NCI-H510A treated with DMSO at 0.1 percent for 48 hours (cell line): Measurements from ENCODE around the gene GSTT2B.
"Not testable (repeated sequence)": the region's sequence is repeated elsewhere in the genome, so short reads cannot be mapped to it uniquely, and the experiment has no call there.

Experiments
- DNase-seq: peaks from one replicate; lab custom pipeline; 2025; lab: John Stamatoyannopoulos, UW

Gene GSTT2B, protein sequence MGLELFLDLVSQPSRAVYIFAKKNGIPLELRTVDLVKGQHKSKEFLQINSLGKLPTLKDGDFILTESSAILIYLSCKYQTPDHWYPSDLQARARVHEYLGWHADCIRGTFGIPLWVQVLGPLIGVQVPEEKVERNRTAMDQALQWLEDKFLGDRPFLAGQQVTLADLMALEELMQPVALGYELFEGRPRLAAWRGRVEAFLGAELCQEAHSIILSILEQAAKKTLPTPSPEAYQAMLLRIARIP

DNA sequence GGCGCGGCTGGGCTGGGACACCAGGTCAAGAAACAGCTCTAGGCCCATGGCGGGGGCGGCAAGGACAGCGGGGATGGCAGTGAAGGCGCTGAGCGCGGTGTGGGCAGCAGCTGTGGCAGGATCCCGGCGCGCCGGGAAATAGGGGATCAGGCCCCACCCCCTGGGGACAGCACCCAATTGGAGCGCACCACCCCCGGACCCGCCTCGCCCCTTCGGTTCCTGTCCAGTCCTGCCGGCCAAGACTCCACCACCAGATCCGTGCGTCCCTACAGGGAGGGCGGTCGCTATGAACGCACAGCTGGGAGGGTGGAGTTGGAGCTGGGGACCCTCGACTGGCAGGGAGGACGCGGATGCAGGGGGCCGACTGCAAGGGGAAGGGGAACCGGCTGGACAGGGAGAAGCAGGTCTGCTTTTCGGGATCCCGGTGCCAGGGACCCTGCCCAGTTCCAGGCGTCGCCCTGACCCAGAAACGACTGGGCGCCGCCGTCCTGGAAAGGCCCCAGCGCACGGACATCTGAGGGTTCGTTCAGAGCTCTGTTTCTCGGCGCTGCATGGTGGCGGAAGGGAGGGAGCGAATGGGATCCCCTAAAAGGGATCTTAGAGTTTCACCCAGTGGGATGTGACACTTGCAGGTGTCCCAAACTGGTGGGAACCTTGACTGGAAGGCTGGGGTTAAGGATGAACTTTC, at the start of gene GSTT2B:
Gene GSTT2B, minus strand, starts transcription at position 112 of the 688 bp plus-strand sequence. Its CDS starts 64 bp downstream, at position 48.
- DNase-seq: not testable (repeated sequence)

DNA sequence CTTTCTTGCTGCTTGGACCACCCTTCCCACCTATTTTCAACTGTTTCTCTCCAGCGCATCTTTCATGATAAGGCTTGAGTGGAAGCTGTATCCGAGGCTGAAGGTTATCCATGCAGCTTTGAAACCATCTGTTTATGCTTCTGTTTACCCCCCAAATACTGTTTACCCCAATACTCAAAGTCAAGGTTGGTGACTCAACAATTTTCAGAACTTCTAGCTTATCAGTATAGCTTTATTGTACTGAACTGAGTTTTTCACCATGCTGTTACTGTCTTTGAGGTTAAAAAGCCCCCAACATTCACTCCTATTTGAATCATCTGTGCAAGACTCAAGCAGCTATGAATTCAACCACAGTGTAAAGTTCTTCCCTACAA, 49.0 kb upstream of the GSTT2B start:
- DNase-seq: no peak

DNA sequence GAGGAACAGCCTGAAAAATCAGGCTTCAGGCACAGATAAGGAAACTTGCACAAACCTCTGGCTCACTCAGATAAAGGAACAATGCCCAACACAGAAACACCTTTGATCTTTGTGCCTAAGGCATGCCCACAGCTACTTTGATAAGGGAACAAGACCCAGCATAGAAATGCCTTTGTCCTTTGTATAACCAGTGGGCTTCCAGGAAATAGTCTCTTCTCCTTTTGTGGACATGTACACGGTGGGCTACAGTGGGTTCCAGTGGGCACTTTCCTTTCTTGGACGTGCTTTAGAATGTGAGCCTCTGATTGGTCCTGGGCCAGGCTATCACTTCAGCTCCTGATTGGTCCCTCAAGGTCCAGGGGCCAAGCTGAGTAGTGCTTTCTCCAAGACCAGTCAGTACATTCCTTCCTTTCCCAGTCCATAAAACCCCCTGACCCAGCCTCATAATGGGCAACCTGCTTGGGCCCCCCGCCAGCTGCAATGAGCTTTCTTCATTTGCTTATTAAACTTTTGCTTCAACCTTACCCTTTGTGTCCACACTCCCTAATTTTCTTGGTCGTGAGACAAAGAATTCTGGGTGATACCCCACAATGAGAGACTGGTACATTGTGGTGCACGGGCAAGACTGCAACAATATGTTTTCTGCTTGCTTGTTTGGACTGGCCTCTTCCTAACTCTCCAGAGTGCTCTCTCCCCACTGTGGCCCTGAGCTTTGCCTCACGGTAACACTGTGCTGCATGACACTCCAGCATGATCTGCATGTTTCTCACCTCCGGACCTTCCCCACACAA, 48.4 kb upstream of the GSTT2B start:
- DNase-seq: no peak

DNA sequence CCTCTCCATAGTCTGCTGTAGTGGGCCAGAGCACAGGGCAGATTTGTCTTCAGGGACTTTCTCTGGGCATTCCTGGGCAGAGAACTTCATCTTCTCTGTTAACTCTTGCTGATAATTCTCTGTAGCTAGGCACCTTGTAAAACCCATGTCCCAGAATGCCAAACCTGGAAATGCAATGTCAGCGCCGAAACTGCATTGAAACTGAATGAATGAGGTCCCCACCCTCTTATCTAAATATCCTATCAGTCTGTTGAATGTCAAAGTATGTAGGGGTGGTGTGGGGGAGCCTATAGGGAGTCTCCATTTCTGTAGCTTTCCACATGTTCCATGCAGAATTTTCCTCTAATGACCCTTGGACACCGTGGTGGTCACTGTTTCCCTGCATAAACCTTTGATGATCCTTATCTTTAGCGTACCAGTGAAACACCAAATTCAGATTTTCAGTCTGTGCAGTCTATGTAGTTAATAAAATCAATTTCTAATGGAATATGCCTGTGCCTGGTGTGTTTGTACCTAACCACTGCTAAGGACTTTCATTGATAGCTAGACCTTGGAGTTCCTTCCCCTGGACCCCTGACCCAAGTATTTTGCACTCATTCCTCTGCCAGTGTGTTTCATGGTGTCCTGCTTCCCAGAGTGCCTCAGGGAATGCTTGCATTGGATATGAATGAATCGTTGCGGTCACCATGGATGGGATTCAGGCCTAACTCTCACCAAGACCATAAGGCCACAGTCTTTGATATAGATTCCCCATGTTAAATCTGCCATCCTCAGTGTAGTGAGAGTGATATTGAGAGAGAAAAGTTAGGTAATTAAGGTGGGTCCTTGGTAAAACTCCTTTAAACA, 47.6 kb upstream of the GSTT2B start:
- no peak for DNase-seq

DNA sequence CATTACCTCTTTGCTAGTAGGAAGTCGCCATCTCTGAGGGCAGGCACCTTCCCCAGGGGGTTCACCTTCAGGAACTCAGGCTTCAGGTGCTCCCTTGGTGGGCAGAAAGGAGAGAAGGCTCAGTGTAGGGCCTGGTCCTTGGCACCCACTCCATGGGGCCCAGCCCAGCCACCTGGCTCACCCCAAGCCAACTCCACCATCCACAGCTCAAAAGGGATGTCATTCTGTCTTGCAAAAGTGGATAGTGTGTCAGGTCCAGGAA, 47.0 kb upstream of the GSTT2B start:
- DNase-seq: no peak

DNA sequence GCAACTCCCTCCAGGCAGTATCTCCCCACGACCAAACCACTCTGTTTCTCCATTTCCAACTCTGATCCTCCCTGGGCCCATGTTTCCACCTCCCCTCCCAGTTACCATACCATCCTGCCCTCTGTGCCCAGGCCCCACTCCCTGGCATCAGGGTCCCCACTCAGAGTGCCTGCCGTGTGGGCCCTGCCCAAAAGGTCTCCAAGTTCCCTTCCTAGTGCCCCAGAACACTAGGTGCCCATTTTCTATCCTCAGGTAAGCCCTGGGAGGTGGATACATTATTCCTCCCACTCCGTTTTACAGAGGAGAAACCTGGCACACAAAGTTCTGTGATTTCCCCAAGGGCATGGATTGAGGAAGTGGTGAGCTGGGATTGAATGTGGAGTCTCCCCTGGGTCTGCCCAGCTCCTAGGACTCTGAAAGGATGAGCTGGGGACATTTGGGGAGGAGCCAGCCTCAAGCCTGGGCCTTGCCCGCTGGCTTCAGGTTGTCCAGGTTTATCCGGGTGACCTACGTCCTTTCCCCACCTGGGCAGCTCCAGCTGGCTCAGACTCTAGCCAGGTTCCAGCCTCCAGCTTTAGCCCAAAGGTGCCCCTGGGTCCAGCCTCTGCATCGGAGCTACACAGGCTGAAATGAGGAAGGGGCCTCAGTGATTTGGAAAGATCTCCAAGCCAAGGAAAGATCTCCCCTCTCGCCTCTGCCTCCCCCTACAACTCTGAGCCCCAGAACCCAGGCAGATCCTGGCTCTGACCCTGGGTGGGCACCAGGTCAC, 46.4 kb upstream of the GSTT2B start:
- no peak for DNase-seq

DNA sequence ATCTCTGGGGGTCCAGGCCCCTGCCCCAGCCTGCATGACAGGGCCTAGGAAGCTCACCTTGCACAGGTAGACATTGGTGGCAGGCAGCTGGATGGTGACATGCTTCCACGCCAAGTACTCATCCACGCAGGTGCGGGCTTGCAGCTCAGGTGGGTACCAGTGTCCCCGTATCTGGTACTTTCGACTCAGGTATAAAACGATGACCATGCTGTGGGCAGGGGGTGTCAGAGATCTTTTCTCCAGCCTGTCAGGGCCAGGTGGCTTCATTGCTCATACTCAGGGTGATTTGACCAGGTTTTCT, 45.9 kb upstream of the GSTT2B start:
- no peak for DNase-seq

DNA sequence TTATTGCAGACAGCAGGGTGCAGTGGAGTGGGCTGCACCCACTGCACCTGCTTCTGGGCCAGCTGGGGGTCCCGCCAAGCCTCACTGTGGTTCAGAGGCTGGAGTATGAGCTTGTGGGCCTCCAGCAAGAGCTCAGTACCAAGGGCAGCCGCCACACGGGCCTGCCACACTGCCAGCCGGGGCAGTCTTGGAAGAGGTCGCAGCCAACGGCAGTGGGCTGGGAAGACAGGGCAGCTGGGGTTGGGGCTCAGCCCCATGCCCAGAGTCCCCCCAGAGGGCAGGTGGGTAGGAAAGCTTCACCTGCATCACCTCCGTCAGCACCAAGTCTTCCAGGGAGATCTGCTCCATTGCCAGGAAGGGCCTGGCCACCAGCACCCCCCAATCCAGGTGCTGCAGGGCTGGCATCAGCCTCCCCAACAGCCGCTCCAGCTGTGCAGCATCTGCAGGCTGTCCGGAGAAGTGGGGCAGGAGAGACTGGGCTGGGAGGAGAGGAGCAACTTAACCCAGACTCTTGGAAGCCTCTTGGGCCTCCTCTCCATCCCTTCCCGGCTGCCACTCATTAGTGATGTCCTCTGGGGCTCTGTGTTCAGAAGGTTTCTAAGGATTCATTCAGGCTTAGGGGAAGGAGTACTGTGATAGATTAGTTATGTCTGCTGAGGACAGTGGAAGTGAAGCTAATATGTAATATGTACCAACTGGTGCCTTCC, 45.4 kb upstream of the GSTT2B start:
- DNase-seq: no peak

DNA sequence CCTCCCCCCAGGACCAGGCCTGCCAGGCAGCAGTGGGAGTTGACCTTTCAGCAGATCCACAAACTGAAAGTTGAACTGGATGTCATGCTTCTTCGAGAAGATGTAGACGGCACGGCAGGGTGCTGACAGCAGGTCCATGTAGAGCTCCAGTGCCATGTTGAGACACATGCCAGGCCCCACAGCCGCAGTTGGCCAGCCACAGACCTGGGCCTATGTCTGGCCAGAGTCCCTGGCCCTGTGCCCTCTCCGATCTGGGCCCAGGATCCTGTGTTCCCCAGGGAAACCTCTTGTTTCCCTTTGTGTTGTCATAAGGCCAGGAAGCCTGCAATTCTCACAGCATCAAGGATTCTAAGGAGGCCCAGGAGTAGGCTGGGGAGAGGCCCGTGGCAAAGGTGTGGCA, 44.2 kb upstream of the GSTT2B start, which contains the start of gene GSTT4:
Gene GSTT4, minus strand, starts transcription at position 253 of the 400 bp plus-strand sequence. Its CDS starts 97 bp downstream, at position 156.
- no peak for DNase-seq

DNA sequence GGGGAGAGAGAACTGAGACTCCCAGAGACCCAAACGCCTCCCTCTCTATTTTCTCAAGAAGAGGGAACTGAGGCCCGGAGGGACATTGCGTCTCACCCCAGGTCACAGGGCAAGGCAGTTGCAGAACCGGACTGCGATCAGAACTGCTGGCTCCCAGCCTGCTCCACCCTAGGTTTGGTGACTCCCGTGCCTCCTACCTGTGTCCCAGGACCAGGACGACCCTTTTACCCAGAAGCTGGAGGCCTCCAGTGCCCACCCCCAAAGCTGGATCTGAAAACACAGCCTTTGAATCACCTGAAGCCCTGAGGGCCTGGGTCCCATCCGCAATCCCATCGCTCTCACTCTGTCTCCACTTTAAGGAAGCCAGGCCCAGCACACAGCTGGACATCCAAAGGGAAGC, 42.9 kb upstream of the GSTT2B start:
- DNase-seq: no peak

DNA sequence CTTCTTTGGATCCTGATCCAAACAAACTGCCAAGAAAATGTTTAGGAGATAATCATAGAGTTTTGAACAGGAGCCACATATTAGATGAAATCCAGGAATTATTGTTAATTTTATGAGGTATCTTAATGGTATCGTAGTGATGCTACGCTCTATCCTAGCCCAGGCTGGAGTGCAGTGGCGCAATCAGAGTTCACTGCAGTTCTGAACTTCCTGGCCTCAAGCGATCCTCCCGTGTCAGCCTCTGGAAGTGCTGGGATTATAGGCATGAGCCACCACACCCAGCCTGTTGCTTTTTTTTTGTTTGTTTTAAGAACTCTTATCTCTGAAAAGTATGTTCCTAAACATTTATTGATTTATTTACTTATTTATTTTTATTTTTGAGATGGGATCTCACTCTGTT, 41.9 kb upstream of the GSTT2B start:
- DNase-seq: no peak

DNA sequence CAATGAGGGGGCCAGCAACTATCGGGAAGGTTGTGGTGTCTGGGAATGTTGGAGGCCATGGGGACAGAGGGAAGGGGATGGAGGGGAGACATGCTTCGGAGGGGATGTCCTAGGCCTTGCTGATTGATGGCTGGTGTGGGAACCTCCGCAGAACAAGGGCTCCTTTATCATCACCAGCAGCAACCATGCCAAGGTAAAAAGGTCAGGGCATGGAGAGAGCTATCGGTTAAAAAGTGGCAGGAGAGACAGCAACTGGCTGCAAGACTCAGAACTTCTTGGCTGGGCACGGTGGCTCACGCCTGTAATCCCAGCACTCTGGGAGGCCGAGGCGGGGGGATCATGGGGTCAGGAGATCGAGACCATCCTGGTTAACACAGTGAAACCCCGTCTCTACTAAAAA, 41.3 kb upstream of the GSTT2B start:
- no peak for DNase-seq

DNA sequence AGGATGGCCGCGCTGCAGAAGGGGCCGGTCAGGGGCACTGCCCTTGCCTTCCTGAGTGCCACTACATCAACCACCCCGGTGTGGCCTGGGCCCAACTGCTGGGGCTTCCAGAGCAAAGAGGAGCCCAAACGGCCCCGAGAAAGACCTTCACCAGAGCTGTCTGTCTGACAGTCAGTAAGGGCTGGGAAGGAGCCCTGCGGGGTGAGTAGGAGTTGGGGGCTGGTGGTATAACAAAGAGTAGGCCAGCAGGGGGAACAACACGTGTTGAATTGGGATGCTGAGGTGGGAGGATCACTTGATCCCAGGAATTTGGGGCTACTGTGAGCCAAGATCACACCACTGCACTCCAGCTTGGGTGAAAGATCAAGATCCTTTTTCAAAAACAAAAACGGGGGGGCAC, 40.3 kb upstream of the GSTT2B start:
- no peak for DNase-seq

DNA sequence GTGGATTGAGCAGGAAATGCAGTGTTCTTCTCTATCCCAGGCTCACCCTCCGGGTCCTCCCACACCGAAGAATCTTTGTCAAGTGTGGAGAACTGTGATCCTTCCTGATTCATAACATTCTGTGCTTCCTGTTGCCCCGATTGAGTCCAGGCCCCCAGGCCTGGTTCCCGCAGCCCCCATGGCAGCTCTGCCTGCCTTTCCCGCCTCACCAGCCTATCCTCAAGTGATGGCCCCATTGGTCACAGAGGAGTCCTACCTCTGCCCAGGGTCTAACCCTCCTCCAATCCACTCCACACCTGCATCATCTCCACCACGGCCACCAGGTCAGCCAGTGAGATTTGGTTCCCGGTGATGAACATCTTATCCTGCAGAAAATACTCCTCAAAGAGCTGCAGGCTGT, 38.8 kb upstream of the GSTT2B start:
- not testable (repeated sequence) for DNase-seq

DNA sequence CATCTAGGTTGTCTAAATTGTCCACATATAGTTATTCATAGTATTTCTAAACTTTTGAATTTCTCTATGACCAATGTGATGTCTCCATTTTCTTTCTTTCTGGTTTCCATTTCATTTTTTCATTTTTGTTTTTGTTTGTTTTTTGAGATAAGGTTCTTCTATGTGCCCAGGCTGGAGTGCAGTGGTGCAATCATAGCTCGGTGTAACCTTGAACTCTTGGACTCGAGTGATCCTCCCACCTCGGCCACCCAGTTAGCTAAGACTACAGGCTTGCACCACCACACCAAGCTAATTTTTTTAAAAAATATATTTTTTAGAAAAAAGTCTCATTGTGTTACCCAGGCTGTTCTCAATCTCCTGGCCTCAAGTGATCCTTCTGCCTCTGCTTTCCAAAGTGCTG, 36.1 kb upstream of the GSTT2B start:
- DNase-seq: no peak

DNA sequence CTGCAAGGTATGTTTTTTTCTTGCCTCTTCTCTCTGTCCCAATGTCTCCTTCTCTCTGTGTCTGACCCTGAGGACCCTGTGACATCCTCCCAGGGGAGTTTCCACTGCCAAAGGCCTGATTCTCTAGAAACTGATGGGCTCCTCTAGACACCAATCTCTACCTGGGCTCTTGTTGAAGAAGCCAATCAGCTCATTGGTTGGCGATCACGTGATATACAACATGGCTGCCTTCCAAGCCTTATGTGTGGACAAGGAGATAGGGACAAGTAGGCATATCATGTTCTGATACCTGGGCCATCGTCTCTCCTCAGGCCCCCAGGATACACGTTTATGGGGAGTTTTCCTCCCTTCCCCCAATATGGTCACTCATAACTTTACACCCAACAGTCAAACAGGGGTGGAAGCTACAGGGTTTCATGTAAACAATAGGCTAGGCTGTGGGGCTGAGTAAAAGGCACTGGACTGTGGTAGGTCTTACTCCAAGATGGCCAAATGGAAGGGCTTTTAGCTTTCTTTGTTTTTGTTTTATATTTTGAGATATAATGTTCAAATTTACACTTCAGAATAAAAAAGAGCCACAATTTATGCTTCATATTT, 32.7 kb upstream of the GSTT2B start:
- not testable (repeated sequence) for DNase-seq

DNA sequence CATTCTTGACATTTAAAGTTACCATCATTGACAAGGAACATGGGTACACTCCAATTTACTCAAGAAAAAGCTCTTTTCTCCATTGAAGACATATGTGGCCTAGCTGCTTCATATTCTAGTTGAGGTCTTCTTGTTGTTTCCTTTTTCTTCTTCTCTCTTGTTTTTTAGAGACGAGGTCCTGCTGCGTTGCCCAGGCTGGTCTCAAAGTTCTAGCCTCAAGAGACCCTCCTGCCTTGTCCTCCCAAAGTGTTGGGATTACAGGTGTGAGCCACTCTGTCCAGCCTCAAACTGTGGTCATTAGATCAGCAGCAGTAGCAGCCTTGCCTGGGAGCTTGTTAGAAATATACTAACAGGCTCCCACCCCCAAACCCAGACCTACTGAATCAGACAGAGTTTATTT, 32.1 kb upstream of the GSTT2B start:
- not testable (repeated sequence) for DNase-seq

DNA sequence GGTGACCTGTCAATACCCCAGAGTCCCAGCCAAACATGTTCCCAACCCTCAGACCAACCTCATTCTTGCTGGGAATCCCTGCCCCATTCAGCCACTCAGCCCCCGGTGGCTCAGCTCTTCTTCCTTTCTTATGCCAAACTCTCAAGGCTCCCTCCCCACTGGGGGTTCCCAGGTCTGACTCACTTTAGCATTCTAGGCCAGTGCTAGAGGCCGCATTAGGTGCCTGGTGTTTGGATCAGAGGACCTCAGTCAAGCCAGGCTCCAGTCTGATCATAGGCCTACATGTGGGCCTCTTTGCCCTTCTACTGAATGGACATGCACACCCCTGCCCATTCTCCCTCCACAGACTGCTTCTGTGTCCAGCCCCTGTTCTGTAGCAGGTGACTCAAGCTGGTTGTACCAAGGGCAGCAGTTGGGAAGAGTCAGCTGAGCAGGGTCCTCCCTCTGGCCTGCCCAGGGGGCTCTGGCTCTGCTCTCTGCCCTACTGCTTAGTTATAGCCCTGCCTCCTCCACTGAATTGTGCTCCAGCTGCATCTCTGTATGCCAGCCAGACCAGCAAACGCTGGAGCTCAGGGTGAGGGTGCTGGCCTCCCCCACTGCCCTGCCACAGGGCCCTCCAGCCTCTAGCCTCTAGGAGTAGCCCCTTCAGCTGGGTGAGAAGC, 28.7 kb upstream of the GSTT2B start:
- DNase-seq: not testable (repeated sequence)

DNA sequence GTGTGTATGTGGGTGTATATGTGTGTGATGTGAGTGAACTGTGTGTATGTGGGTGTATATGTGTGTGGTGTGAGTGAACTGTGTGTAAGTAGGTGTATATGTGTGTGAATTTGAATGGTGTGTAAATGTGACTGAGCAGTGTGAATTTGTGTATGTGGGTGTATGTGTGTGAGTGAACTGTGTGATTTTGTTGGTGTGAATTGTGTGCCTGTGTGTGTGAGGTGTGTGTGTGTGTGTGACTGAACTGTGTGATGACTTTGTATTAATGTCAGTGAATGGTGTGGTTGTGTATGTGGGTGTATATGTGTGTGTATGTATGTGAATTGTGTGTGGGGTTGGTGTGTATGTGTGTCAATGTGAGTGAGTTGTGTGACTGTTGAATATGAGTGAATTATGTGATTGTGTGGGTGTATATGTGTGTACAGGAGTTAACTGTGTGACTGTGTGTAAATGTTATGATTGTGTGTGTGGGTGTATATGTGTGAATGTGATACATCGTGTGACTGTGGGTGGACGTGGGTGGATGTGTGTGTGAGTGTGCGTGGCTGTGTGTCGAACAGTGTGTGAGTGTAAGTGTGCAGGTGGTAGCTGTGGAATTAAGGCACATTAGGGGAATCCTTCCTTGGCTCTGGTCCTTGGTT, 25.7 kb upstream of the GSTT2B start:
- DNase-seq: not testable (repeated sequence)

DNA sequence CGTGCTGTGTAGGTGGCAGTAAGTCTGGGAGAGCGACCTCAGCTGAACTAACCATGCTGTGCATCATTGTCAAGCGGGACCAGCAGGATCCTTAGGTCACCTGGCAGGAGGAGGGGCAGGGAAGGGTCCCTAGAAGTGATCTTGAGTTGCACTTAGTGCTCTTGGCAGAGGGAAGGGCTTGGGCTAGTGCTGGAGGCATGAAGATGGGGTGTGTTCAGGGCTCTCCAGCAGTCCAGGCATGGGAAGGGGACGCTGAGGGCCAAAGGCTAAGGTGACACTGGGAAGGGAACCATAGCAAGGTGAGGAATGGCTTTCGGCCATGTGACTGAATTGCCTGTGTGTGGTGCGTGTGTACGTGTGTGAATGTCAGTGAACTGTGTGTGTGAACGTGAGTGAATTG, 25.1 kb upstream of the GSTT2B start:
- DNase-seq: not testable (repeated sequence)
